HL-60 (cell line): ENCODE results near the gene MMP1.

ENCODE experiments used
- DNase-seq, 2 experiments: peaks; one replicate each; pipeline ENCODE4 v3.0.0-alpha.2; 2010 to 2020; ENCODE audit warnings: low read depth in 1 of 2, low spot score in 1 of 2
- H3K27ac ChIP-seq: fragments of 250-450 bp; sonication (Bioruptor Pico); replicated peaks from 2 replicates; pipeline ENCODE4 v1.5.1; 2020; ENCODE audit warnings: mild to moderate bottlenecking, moderate library complexity
- H3K27me3 ChIP-seq: fragments of 250-450 bp; sonication (Bioruptor Pico); 2 replicates; pipeline ENCODE4 v1.5.1; 2021; ENCODE audit warnings: mild to moderate bottlenecking, moderate library complexity; ENCODE audit not compliant: insufficient read depth, poor library complexity, severe bottlenecking
- H3K4me3 ChIP-seq: replicated peaks from 2 replicates; pipeline ENCODE4 v1.5.1; 2011; ENCODE audit warnings: mild to moderate bottlenecking, control low read depth, low read length; ENCODE audit not compliant: insufficient read depth
- GABPA ChIP-seq: IDR thresholded peaks from 2 replicates; pipeline ENCODE4 v1.6.1; 2012; ENCODE audit warnings: low read depth
- POLR2AphosphoS5 ChIP-seq: IDR thresholded peaks from 2 replicates; pipeline ENCODE4 v1.6.1; 2012; ENCODE audit warnings: low read depth
- SPI1 ChIP-seq: IDR thresholded peaks from 2 replicates; pipeline ENCODE4 v1.6.1; 2012; ENCODE audit warnings: low read depth, mild to moderate bottlenecking, borderline replicate concordance
- long read RNA-seq: library from polyadenylated mRNA; unstranded; transcript quantifications from one replicate; pipeline ENCODE4 v2.0.0, GENCODE V29; 2020
- TF ChIP-seq, protein P1 (sequence below): IDR thresholded peaks from 2 replicates; pipeline ENCODE4 v1.6.1; 2012; ENCODE audit warnings: low read depth; ENCODE audit not compliant: insufficient replicate concordance
- TF ChIP-seq, protein P2 (sequence below): IDR thresholded peaks from one replicate; pipeline ENCODE4 v1.5.1; 2011; ENCODE audit warnings: low read length, control low read depth, inconsistent platforms; ENCODE audit not compliant: insufficient read depth

Gene MMP1
- long read RNA-seq: 0 reads

DNA sequence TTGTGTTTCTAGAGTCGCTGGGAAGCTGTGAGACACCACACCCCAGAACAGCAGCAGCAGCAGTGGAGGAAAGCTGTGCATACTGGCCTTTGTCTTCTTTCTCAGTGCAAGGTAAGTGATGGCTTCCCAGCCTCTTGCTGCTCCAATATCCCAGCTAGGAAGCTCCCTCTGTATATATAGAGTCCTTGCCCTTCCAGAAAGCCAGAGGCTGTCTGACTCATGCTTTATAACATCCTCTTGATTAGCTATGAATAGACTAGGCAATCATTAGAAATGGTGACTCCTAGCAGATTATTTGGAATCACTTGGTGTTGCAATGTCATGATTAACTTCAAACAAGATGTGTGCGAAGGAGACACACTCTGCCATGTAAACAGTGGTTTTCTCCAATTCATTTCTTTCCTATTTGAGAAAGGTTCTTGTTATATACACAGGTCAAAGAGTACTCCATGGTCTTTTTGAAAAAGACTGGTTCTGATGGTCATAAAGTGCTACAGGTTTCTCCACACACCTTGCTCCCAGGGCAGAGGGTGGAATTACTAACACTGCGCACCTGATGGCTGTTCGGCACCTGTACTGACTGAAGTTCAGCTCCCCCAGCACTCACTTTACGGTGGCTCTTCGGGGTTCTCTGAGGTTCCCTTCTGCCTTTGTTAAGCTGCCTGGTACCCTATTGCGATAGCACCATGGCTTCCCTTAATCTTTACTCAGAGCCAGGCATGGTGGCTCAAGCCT lies at the start of gene MMP1:
Gene MMP1, minus strand, starts transcription at position 149 of the 735 bp plus-strand sequence. Its CDS starts 68 bp downstream, at position 81.
- H3K27ac ChIP-seq: no peak within 1 kb of the TSS
- TF ChIP-seq, protein P1, sequence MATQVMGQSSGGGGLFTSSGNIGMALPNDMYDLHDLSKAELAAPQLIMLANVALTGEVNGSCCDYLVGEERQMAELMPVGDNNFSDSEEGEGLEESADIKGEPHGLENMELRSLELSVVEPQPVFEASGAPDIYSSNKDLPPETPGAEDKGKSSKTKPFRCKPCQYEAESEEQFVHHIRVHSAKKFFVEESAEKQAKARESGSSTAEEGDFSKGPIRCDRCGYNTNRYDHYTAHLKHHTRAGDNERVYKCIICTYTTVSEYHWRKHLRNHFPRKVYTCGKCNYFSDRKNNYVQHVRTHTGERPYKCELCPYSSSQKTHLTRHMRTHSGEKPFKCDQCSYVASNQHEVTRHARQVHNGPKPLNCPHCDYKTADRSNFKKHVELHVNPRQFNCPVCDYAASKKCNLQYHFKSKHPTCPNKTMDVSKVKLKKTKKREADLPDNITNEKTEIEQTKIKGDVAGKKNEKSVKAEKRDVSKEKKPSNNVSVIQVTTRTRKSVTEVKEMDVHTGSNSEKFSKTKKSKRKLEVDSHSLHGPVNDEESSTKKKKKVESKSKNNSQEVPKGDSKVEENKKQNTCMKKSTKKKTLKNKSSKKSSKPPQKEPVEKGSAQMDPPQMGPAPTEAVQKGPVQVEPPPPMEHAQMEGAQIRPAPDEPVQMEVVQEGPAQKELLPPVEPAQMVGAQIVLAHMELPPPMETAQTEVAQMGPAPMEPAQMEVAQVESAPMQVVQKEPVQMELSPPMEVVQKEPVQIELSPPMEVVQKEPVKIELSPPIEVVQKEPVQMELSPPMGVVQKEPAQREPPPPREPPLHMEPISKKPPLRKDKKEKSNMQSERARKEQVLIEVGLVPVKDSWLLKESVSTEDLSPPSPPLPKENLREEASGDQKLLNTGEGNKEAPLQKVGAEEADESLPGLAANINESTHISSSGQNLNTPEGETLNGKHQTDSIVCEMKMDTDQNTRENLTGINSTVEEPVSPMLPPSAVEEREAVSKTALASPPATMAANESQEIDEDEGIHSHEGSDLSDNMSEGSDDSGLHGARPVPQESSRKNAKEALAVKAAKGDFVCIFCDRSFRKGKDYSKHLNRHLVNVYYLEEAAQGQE: no peak
- TF ChIP-seq GABPA: no peak
- no peak for TF ChIP-seq POLR2AphosphoS5
- no peak for DNase-seq

DNA sequence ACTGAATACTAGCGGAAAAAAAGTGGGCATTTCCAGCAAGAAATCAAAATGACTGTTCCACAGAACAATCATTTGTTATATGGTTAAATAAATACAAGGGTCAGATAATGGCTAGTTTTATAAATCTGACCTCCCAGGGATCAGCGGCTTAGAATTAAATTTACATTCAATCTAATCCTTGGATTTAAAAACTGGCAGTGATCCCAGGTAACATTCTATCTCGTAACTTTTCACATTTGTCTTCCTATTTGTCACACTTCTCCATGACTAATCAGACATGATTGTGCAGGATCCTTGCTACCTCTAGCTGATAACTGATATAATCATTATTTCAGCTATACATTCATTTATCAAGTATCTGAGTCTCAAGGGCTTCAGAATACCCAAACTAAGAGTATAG lies 48.3 kb upstream of the MMP1 start:
- DNase-seq: no peak

More for the DNA sequence above, at the start of gene MMP1:
- Histone ChIP-seq H3K27me3 (no peaks in the 10 kb centered on the region), H3K4me3 (no peak within 1 kb of the TSS)

DNA sequence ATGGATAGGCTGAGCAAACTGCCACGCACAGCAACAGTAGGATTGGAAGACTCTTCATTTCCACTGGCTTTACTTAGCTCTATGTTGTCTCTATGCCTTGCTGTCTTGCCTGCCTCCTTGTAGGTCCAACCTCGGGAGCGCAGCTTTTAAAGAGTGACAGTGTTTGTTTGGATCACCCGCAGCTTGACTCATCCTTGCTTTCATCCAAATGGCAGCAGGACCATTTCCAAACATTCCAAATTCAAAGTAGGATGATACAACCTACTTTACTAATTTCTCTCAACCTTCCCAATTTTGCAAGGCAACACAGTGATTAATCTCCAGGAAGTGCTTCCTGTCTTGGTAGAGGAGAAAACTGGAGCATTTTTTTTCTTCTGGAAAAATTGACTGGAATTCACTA lies 45.5 kb upstream of the MMP1 start, which contains the start of gene MMP3:
Gene MMP3, minus strand, starts transcription at position 121 of the 400 bp plus-strand sequence. Its CDS starts 63 bp downstream, at position 58.
- H3K27me3 ChIP-seq: peaks cover 3% of the 10 kb centered on the region
- TF ChIP-seq, protein P1: no peak
- TF ChIP-seq, protein P2, sequence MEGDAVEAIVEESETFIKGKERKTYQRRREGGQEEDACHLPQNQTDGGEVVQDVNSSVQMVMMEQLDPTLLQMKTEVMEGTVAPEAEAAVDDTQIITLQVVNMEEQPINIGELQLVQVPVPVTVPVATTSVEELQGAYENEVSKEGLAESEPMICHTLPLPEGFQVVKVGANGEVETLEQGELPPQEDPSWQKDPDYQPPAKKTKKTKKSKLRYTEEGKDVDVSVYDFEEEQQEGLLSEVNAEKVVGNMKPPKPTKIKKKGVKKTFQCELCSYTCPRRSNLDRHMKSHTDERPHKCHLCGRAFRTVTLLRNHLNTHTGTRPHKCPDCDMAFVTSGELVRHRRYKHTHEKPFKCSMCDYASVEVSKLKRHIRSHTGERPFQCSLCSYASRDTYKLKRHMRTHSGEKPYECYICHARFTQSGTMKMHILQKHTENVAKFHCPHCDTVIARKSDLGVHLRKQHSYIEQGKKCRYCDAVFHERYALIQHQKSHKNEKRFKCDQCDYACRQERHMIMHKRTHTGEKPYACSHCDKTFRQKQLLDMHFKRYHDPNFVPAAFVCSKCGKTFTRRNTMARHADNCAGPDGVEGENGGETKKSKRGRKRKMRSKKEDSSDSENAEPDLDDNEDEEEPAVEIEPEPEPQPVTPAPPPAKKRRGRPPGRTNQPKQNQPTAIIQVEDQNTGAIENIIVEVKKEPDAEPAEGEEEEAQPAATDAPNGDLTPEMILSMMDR: no peak
- TF ChIP-seq POLR2AphosphoS5: no peak
- no peak for TF ChIP-seq SPI1
- TF ChIP-seq GABPA: no peak
- H3K27ac ChIP-seq: no peak within 1 kb of the TSS
- no peak within 1 kb of the TSS for H3K4me3 ChIP-seq
- DNase-seq: no peak

More for the DNA sequence above, 48.3 kb upstream of the MMP1 start:
- no peak overlapping the region for H3K4me3 ChIP-seq
- no peak for TF ChIP-seq POLR2AphosphoS5
- H3K27me3 ChIP-seq: peaks cover 3% of the 10 kb centered on the region
- no peak overlapping the region for H3K27ac ChIP-seq

DNA sequence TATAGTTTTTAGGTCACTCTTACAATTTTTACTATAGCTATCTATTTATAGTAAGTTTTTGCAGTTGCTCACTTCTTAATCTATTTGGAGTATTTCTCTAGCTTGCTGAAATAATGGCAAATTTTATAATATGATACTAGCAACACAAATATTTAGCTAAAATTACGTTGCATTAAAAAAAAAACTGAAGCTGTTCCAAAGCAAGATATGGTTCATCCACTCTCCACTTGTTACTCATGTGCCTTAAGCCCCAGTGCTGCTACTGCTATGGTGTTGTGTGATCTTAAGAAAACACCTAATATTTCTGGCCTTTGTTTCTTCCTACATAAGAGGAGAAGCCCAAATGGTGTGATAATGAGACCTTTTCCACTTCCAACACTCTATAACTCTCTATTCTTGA lies 45.0 kb upstream of the MMP1 start:
- H3K27ac ChIP-seq: no peak overlapping the region
- no peak overlapping the region for H3K4me3 ChIP-seq
- peaks cover 3% of the 10 kb centered on the region for H3K27me3 ChIP-seq
- DNase-seq: no peak
- TF ChIP-seq, protein P2: no peak
- TF ChIP-seq GABPA (no peak), POLR2AphosphoS5 (no peak), SPI1 (no peak)
- TF ChIP-seq, protein P1: no peak
